Thyroid gland (tissue), 4 donors: ENCODE data around the gene MYCN. TPM values are rescaled to one million over a fixed set of nuclear protein-coding genes. Genes with fewer than 3 reads are reported as not detected.

Source experiments
- small RNA-seq: library from RNA; depleted of rRNA; stranded (forward); fragments of <200 nt; gene quantifications from one replicate; pipeline ENCODE3, GENCODE V24; 2016
- total RNA-seq, 4 donors: library from RNA; depleted of rRNA; stranded (reverse); fragments of >200 nt; gene quantifications; one replicate each; pipeline ENCODE4 v1.2.3, GENCODE V29; 2016

MYCN gene
- total RNA-seq, 4 donors from 2014 or later, result 5.9 to 13.3 (median 10.1) TPM

Small RNA genes lying within 50 kb of the gene (small RNA-seq; reads per million reads assigned to genes)
- gene RF01210, result not detected
- not detected for gene RN7SL104P
